ENCODE measurements around the gene PSG6.
"Not testable (repeated sequence)": the region's sequence is repeated elsewhere in the genome, so short reads cannot be mapped to it uniquely, and the experiment has no call there.

Gene PSG6

GRCh38 chr19:42906162-42906561, 11.5 kb downstream of the PSG6 start:
- DNase-seq: not testable (repeated sequence)

- DNase-seq: not testable (repeated sequence)
Measured at GRCh38 chr19:42900561-42900960, 17.1 kb downstream of the PSG6 start.

GRCh38 chr19:42899674-42900073, 18.0 kb downstream of the PSG6 start:
- DNase-seq: not testable (repeated sequence)

GRCh38 chr19:42899110-42899509, 18.6 kb downstream of the PSG6 start:
- not testable (repeated sequence) for DNase-seq

GRCh38 chr19:42898656-42899055, 19.0 kb downstream of the PSG6 start:
- DNase-seq: not testable (repeated sequence)

- not testable (repeated sequence) for DNase-seq
Measured at GRCh38 chr19:42897729-42898128, 20.0 kb downstream of the PSG6 start.

GRCh38 chr19:42890446-42890845, 27.2 kb downstream of the PSG6 start:
- DNase-seq: not testable (repeated sequence)

GRCh38 chr19:42887876-42888445, 29.7 kb downstream of the PSG6 start:
- not testable (repeated sequence) for DNase-seq

GRCh38 chr19:42882730-42883129, 35.0 kb downstream of the PSG6 start:
- DNase-seq: not testable (repeated sequence)

- not testable (repeated sequence) for DNase-seq
Measured at GRCh38 chr19:42882010-42882409, 35.7 kb downstream of the PSG6 start.

- DNase-seq: not testable (repeated sequence)
Measured at GRCh38 chr19:42881279-42881678, 36.4 kb downstream of the PSG6 start.

- DNase-seq: not testable (repeated sequence)
Measured at GRCh38 chr19:42880621-42881020, 37.1 kb downstream of the PSG6 start.

- no peak for DNase-seq
Measured at GRCh38 chr19:42879613-42880012, 38.1 kb downstream of the PSG6 start, which contains the start of gene PSG1. PSG1 (minus strand) TSS chr19:42879713; CDS start chr19:42879581, 132 bp downstream.

GRCh38 chr19:42876596-42876995, 41.1 kb downstream of the PSG6 start:
- DNase-seq: not testable (repeated sequence)

GRCh38 chr19:42875881-42876280, 41.8 kb downstream of the PSG6 start:
- not testable (repeated sequence) for DNase-seq

GRCh38 chr19:42874901-42875813, 42.5 kb downstream of the PSG6 start:
- DNase-seq: not testable (repeated sequence)

- not testable (repeated sequence) for DNase-seq
Measured at GRCh38 chr19:42874136-42874535, 43.6 kb downstream of the PSG6 start.

- no peak for DNase-seq
Measured at GRCh38 chr19:42872608-42873007, 45.1 kb downstream of the PSG6 start.

- no peak for DNase-seq
Measured at GRCh38 chr19:42857544-42857867, 60.2 kb downstream of the PSG6 start.

GRCh38 chr19:42856866-42857543, 60.7 kb downstream of the PSG6 start:
- DNase-seq: not testable (repeated sequence)

GRCh38 chr19:42854745-42855144, 62.9 kb downstream of the PSG6 start:
- not testable (repeated sequence) for DNase-seq

GRCh38 chr19:42853231-42853630, 64.5 kb downstream of the PSG6 start:
- DNase-seq: not testable (repeated sequence)

- DNase-seq: not testable (repeated sequence)
Measured at GRCh38 chr19:42852821-42853220, 64.9 kb downstream of the PSG6 start.

Data from eye (tissue), 1 donor.